ENCODE data around the gene SYCN. TPM values are rescaled to one million over a fixed set of nuclear protein-coding genes. Genes with fewer than 3 reads are reported as not detected.
A peak's percentile ranks its signal among the peaks of the same experiment; 100 is the strongest.

SYCN gene
- total RNA-seq, 4 donors from 2014 or later = not detected

DNA sequence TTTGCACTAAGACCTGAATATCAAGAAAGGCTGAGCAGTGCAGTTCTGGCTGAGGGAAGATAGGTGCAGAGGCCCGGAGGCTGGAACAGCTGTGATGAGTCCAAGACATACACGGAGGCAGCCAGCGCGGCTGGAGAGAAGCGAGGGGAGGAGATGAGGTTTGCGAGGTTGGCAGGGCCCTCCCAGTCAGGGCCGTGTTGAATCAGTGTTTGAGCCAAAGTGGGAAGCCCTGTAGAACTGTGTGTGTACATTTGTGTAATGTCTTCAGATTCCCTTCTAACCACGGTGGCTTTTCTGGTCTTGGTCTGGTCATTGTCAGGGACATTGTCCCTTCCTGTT is 43.6 kb downstream of the SYCN start:
- no peaks in the 10 kb centered on the region for H3K36me3 ChIP-seq
- peaks cover 0 to 25% of the 10 kb centered on the region in 2 donors for H3K4me1 ChIP-seq
- no peaks in the 10 kb centered on the region for H3K9me3 ChIP-seq
- H3K27ac ChIP-seq = peak overlapping the region in 1 of 2 donors; percentile 21
- intact Hi-C loops (cut with DNase I; ENCODE audit: low total_unique reads) = no loop called here
- no peak overlapping the region for H3K4me3 ChIP-seq
- DNase-seq = peak in 1 of 2 donors; percentile 50
- TF ChIP-seq POLR2A (IDR thresholded peaks at IDR 0.05) = no peak
- TF ChIP-seq, protein P1, sequence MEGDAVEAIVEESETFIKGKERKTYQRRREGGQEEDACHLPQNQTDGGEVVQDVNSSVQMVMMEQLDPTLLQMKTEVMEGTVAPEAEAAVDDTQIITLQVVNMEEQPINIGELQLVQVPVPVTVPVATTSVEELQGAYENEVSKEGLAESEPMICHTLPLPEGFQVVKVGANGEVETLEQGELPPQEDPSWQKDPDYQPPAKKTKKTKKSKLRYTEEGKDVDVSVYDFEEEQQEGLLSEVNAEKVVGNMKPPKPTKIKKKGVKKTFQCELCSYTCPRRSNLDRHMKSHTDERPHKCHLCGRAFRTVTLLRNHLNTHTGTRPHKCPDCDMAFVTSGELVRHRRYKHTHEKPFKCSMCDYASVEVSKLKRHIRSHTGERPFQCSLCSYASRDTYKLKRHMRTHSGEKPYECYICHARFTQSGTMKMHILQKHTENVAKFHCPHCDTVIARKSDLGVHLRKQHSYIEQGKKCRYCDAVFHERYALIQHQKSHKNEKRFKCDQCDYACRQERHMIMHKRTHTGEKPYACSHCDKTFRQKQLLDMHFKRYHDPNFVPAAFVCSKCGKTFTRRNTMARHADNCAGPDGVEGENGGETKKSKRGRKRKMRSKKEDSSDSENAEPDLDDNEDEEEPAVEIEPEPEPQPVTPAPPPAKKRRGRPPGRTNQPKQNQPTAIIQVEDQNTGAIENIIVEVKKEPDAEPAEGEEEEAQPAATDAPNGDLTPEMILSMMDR (IDR thresholded peaks at IDR 0.05) = no peak
- no peaks in the 10 kb centered on the region for H3K27me3 ChIP-seq

DNA sequence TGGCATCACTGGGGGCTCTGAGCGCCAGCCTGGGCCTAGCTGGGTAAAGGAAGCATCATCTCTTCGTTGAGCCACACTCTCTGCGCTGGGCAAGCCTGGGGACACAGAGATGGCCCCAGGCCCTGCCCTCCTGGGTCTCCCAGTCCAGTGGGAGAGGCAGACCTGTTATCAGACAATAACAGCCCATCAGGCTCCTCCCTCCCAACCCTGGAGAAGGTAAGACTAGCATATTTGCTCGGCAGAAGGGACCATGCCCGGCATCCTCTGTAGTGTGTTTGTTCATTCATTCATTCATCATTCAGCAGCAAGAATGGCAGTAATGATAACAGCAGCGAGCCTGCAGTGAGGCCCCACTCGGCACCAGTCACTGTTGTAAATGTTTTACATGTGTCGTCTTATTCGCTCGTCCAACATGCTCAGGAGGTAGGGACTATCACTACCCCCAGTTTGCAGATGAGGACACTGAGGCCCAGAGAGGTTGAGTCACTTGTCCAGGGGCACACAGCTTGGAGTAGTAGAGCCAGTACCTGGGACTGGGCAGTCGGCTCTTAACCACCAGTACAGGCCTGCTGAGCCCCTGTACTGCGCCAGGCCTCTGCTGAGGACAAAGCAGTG is 45.3 kb downstream of the SYCN start:
- H3K27me3 ChIP-seq = no peaks in the 10 kb centered on the region
- no peak for DNase-seq
- no peaks in the 10 kb centered on the region for H3K36me3 ChIP-seq
- H3K9me3 ChIP-seq = no peaks in the 10 kb centered on the region
- H3K4me1 ChIP-seq = peaks cover 0 to 25% of the 10 kb centered on the region in 2 donors
- intact Hi-C loops (cut with DNase I; ENCODE audit: low total_unique reads) = no loop called here
- TF ChIP-seq POLR2A (IDR thresholded peaks at IDR 0.05) = no peak
- TF ChIP-seq, protein P1 (IDR thresholded peaks at IDR 0.05) = no peak
- H3K4me3 ChIP-seq = no peak overlapping the region
- H3K27ac ChIP-seq = no peak overlapping the region

DNA sequence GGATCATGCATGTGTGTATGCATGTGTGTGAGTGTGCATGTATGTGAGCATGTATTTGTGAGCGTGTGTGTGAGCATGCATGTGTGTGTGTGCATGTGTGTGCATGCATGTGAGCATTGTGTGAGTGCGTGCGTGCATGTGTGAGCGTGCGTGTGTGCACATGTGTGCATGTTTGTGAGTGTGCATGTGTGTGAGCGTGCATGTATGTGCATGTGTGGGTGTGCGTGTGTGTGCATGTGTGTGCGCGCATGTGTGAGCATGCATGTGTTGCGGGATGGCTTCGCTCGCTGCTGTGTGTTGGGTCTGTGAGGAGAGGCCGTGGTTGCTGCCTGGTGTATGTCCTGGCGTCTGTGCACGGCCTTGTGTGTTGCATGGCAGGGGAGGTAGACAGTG is 46.1 kb downstream of the SYCN start:
- TF ChIP-seq POLR2A (IDR thresholded peaks at IDR 0.05) = no peak
- TF ChIP-seq, protein P1 (IDR thresholded peaks at IDR 0.05) = no peak
- intact Hi-C loops (cut with DNase I; ENCODE audit: low total_unique reads) = no loop called here
- H3K9me3 ChIP-seq = no peaks in the 10 kb centered on the region
- no peak overlapping the region for H3K4me3 ChIP-seq
- H3K4me1 ChIP-seq = peaks cover 0 to 25% of the 10 kb centered on the region in 2 donors
- DNase-seq = no peak
- no peaks in the 10 kb centered on the region for H3K36me3 ChIP-seq
- no peak overlapping the region for H3K27ac ChIP-seq
- H3K27me3 ChIP-seq = no peaks in the 10 kb centered on the region

DNA sequence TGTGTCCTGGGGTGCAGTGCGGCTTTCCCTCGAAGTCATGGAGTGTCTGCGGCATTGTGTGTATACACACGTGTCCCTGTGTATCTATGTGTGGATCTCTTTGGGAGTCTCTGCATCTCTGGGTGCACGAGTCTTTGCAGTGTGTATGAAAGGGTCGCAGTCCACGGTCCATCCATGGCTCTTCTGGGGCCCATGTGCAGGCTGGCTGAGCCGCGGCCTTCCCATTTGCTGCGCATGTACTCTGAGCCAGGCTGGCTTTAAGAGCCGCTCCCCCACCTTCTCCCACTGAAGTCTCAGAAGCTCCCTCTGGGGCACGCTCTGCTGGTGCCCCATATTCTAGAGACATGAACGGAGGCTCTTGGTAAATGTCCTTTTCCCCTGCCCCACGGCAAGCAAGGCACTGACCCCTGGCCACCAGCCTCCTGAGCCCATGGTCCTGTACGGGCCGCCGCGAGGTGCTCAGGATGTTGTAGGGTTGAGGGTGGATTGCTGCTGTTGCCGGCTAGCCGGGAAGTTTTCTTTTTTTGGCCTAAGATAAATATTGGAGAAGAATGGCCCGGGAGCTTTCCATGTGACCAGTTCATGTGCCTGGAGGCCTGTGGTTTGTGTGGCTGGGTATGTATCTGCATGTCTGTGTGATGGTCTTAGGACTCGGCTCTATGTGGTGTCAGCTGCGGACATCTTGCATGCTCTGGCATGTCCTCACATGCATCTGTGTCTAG is 46.6 kb downstream of the SYCN start:
- no peak overlapping the region for H3K4me3 ChIP-seq
- no peaks in the 10 kb centered on the region for H3K9me3 ChIP-seq
- intact Hi-C loops (cut with DNase I; ENCODE audit: low total_unique reads) = no loop called here
- no peak for DNase-seq
- TF ChIP-seq, protein P1 (IDR thresholded peaks at IDR 0.05) = no peak
- no peak for TF ChIP-seq POLR2A (IDR thresholded peaks at IDR 0.05)
- peaks cover 0 to 25% of the 10 kb centered on the region in 2 donors for H3K4me1 ChIP-seq
- H3K36me3 ChIP-seq = no peaks in the 10 kb centered on the region
- no peak overlapping the region for H3K27ac ChIP-seq
- no peaks in the 10 kb centered on the region for H3K27me3 ChIP-seq

All from uterus (tissue), 4 donors.